Calu3 (cell line): ENCODE measurements around the gene CHADL. TPM values are rescaled to one million over a fixed set of nuclear protein-coding genes. Genes with fewer than 3 reads are reported as not detected.

Experiments used
- BruUV-seq: library from RNA; stranded (reverse); fragments of 400-500 nt; replicated peaks from 2 replicates; lab custom pipeline; 2021; lab: Mats Ljungman, UMichigan
- CTCF ChIA-PET: fragments of 300-600 bp; sonication (Branson Sonifier 250); formaldehyde crosslinking; loops from one replicate; lab custom pipeline; 2022; ENCODE audit warnings: antibody characterized with exemption; lab: Charles Lee
- DNase-seq: peaks from one replicate; pipeline ENCODE4 v3.0.0; 2022
- H3K27ac Mint-ChIP-seq: one replicate; pipeline ENCODE4 v1.8.0; 2022; ENCODE audit warnings: mixed read lengths; ENCODE audit not compliant: unreplicated experiment
- H3K27me3 Mint-ChIP-seq: one replicate; pipeline ENCODE4 v1.8.0; 2022; ENCODE audit warnings: mixed read lengths; ENCODE audit not compliant: unreplicated experiment
- H3K36me3 Mint-ChIP-seq: one replicate; pipeline ENCODE4 v1.8.0; 2022; ENCODE audit warnings: mild to moderate bottlenecking, moderate library complexity, mixed read lengths; ENCODE audit not compliant: insufficient read depth, unreplicated experiment
- H3K4me1 Mint-ChIP-seq: one replicate; pipeline ENCODE4 v1.8.0; 2022; ENCODE audit warnings: mild to moderate bottlenecking, low read depth, mixed read lengths; ENCODE audit not compliant: unreplicated experiment
- H3K4me3 Mint-ChIP-seq: one replicate; pipeline ENCODE4 v1.8.0; 2022; ENCODE audit warnings: mild to moderate bottlenecking, low read depth, moderate library complexity, mixed read lengths; ENCODE audit not compliant: unreplicated experiment
- H3K9me3 Mint-ChIP-seq: one replicate; pipeline ENCODE4 v1.8.0; 2022; ENCODE audit warnings: low read depth, mixed read lengths; ENCODE audit not compliant: unreplicated experiment
- intact Hi-C: fragments of 100-400 bp; cut with micrococcal nuclease; formaldehyde crosslinking; loops from one replicate; pipeline ENCODE4 v1.10.0; 2022; ENCODE audit not compliant: unreplicated experiment
- total RNA-seq: library from RNA; stranded (reverse); gene quantifications from 2 replicates; pipeline ENCODE4 v1.2.3, GENCODE V29; 2022
- TF ChIP-seq, protein P1 (sequence below): fragments of 200-600 bp; IDR thresholded peaks from one replicate; pipeline ENCODE4 v1.8.0; 2022; ENCODE audit warnings: antibody characterized with exemption; ENCODE audit not compliant: unreplicated experiment

The CHADL gene
- total RNA-seq, 1 experiment from 2014 or later, result 0.73 TPM

DNA sequence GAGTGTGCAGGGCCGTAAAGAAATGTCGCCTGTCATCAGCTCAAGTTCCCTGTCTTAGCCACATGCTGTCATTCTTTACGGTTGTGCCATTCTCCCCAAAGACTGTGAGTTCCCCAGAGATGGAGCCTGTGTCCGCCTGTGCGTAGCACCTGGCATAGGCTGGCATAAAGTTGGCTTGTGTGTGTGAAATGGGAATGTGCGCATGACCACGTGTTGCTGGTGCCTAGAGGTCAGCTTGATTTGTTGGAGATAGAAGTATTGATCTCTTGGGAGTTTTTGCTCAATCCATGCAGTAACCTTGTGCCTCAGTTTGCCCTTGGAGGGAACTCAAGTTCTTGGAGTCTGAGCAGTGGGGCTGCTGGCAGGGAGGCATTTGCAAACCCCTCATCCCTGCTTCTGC lies 9.4 kb downstream of the CHADL start:
- no peak for DNase-seq
- no TSS peak for BruUV-seq
- TF ChIP-seq, protein P1, sequence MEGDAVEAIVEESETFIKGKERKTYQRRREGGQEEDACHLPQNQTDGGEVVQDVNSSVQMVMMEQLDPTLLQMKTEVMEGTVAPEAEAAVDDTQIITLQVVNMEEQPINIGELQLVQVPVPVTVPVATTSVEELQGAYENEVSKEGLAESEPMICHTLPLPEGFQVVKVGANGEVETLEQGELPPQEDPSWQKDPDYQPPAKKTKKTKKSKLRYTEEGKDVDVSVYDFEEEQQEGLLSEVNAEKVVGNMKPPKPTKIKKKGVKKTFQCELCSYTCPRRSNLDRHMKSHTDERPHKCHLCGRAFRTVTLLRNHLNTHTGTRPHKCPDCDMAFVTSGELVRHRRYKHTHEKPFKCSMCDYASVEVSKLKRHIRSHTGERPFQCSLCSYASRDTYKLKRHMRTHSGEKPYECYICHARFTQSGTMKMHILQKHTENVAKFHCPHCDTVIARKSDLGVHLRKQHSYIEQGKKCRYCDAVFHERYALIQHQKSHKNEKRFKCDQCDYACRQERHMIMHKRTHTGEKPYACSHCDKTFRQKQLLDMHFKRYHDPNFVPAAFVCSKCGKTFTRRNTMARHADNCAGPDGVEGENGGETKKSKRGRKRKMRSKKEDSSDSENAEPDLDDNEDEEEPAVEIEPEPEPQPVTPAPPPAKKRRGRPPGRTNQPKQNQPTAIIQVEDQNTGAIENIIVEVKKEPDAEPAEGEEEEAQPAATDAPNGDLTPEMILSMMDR, result no peak
- no peak overlapping the region for H3K27ac Mint-ChIP-seq
- H3K36me3 Mint-ChIP-seq, result peaks cover 5% of the 10 kb centered on the region
- intact Hi-C loops, result no loop called here
- H3K4me3 Mint-ChIP-seq, result no peak overlapping the region
- H3K9me3 Mint-ChIP-seq, result no peaks in the 10 kb centered on the region
- no peaks in the 10 kb centered on the region for H3K4me1 Mint-ChIP-seq
- no peaks in the 10 kb centered on the region for H3K27me3 Mint-ChIP-seq
- CTCF ChIA-PET, result no interaction called here

DNA sequence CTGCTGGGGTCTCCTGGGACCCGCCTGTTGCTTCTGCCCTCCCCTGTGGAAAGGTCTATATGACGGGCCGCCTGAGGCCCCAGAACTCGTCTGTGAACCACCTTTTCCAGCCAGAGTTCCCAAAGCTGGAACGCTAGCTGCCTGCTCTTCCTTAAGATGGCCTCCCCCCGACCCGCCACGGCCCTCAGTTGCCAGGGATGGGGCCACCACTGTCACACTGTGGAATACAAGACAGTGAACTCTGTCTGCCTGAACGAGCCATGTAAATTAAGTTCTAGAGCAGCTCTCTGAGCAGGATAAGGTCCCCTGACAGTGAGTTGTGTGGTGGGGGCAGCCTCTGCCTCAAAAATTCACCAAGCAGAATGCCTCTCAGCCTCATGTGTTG lies 10.3 kb downstream of the CHADL start:
- Mint-ChIP-seq H3K9me3 (no peaks in the 10 kb centered on the region), H3K27ac (no peak overlapping the region), H3K4me1 (no peaks in the 10 kb centered on the region), H3K27me3 (no peaks in the 10 kb centered on the region), H3K4me3 (no peak overlapping the region), H3K36me3 (peaks cover 11% of the 10 kb centered on the region)
- TF ChIP-seq, protein P1, result no peak
- intact Hi-C loops, result no loop called here
- CTCF ChIA-PET, result interaction anchor here (0.6 kb wide), 1 partner anchor 290 kb away, joined by 7 read pairs; no protein-coding TSS in a partner anchor
- DNase-seq, result no peak
- BruUV-seq, result no TSS peak

DNA sequence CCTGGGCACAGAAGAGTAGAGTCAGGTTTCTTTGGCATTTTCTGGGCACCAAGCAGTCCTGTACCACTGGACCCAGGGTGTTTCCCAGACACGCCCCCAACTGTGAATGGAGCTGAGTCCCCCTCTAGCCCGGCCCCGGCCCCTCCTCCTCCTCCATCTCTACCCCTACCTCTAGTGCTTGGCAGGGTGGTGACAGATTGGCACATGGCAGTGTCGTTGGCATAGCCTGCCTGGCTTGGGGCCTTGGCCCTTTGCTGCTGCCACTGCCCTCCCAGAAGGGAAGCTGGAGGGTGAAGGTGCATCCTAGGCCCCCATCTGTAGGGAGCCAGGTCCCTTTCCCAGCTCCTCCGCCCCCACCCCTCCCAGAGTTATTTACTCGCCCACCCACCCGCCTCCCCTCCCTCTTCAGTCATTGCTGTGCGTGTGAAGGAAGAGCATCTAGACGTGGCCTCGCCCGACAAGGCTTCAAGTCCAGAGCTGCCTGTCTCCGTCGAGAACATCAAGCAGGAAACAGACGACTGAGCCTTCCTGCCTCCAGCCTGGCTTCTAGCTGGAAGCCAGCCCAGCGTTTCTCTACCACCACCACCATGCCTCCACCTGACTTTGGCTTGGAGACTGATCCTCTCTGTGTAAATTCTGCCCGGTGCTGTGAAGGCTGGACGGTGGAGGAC lies 10.9 kb downstream of the CHADL start:
- TF ChIP-seq, protein P1, result no peak
- Mint-ChIP-seq H3K36me3 (peaks cover 16% of the 10 kb centered on the region), H3K27me3 (no peaks in the 10 kb centered on the region), H3K27ac (no peak overlapping the region), H3K4me1 (no peaks in the 10 kb centered on the region), H3K9me3 (no peaks in the 10 kb centered on the region), H3K4me3 (no peak overlapping the region)
- intact Hi-C loops, result no loop called here
- DNase-seq, result no peak
- no TSS peak for BruUV-seq
- CTCF ChIA-PET, result interaction anchor here (0.6 kb wide), 1 partner anchor 289 kb away, joined by 7 read pairs; no protein-coding TSS in a partner anchor

DNA sequence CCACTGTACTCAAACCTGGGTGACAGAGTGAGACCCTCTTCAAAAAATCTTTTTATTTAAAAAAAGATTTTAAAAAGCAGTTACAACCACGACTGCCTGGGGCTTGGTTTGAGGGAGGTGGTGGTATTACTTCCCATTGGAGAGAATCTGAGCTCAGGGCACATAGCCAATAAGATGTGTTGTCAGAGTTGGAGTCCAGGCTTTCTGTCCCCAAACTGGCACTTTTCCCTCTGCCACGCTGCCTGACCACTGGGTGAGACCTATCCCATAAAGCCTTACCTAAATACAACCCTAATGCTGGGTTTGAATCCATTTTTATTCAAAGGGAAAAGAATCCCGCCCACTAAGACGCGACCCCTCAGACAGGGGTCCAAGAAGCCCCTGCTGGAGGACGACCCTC lies 11.5 kb downstream of the CHADL start:
- intact Hi-C loops, result no loop called here
- no TSS peak for BruUV-seq
- Mint-ChIP-seq H3K27me3 (no peaks in the 10 kb centered on the region), H3K4me3 (no peak overlapping the region), H3K36me3 (peaks cover 23% of the 10 kb centered on the region), H3K27ac (no peak overlapping the region), H3K9me3 (no peaks in the 10 kb centered on the region), H3K4me1 (no peaks in the 10 kb centered on the region)
- DNase-seq, result no peak
- TF ChIP-seq, protein P1, result no peak
- CTCF ChIA-PET, result no interaction called here
